GM12878 (cell line): ENCODE measurements around the gene TEX10. TPM values are rescaled to one million over a fixed set of nuclear protein-coding genes. Genes with fewer than 3 reads are reported as not detected.

ENCODE experiments used
- ATAC-seq: fragments of 200-7000 bp; cut with Tn5 transposase; 3 replicates; pipeline ENCODE4 v1.9.1; 2020; ENCODE audit warnings: mild to moderate bottlenecking, moderate library complexity
- Bru-seq: library from RNA; stranded (reverse); fragments of 400-500 nt; gene quantifications from one replicate; lab custom pipeline; 2021; lab: Mats Ljungman, UMichigan
- BruChase-seq, 2 experiments: library from RNA; stranded (reverse); fragments of 400-500 nt; gene quantifications; one replicate each; lab custom pipeline; 2021; lab: Mats Ljungman, UMichigan
- BruUV-seq: library from RNA; stranded (reverse); fragments of 400-500 nt; replicated peaks from 2 replicates; lab custom pipeline; 2021; lab: Mats Ljungman, UMichigan
- CTCF ChIA-PET: fragments of 300-600 bp; sonication (Branson Sonifier 250); formaldehyde crosslinking; extraction: SDS; loops from one replicate; lab custom pipeline; 2021; ENCODE audit warnings: inconsistent platforms; lab: Yijun Ruan, JAX
- POLR2A ChIA-PET: fragments of 350-600 bp; formaldehyde crosslinking; extraction: SDS; loops from one replicate; lab custom pipeline; 2021; ENCODE audit warnings: inconsistent platforms; lab: Charles Lee
- RAD21 ChIA-PET: fragments of 300-600 bp; sonication (Branson Sonifier 250); formaldehyde crosslinking; loops from one replicate; lab custom pipeline; 2023; ENCODE audit warnings: antibody characterized with exemption; ENCODE audit not compliant: unreplicated experiment; lab: Charles Lee
- SMC1A ChIA-PET: fragments of 300-600 bp; sonication (Branson Sonifier 250); formaldehyde crosslinking; loops from one replicate; lab custom pipeline; 2023; ENCODE audit not compliant: unreplicated experiment, uncharacterized antibody; lab: Charles Lee
- DNase-seq: peaks from one replicate; pipeline ENCODE4 v3.0.0-alpha.2; 2011; ENCODE audit warnings: low read depth, low spot score
- FAIRE-seq: peaks from 3 replicates; lab custom pipeline; 2011; peaks lifted over from hg19 to GRCh38; lab: Jason Lieb, UNC
- H2AFZ ChIP-seq: 2 replicates; pipeline ENCODE4 v1.6.0; 2011; ENCODE audit warnings: low read depth, low read length, control low read depth; ENCODE audit not compliant: control insufficient read depth
- H3K27ac ChIP-seq: 2 replicates; pipeline ENCODE4 v1.5.1; 2011; ENCODE audit warnings: control low read depth; ENCODE audit not compliant: control insufficient read depth, insufficient read depth
- H3K27me3 ChIP-seq, 2 experiments: replicated peaks in 1 of 2; 2 replicates each; pipeline versions ENCODE4 v1.6.0 to v1.6.1; 2011; ENCODE audit warnings: low read length in 1 of 2; ENCODE audit not compliant: control insufficient read depth in 2 of 2, insufficient read depth in 2 of 2
- H3K36me3 ChIP-seq, 2 experiments: 2 replicates each; pipeline ENCODE4 v1.5.1; 2011; ENCODE audit warnings: low read length in 1 of 2; ENCODE audit not compliant: control insufficient read depth in 2 of 2, insufficient read depth in 2 of 2
- H3K4me1 ChIP-seq: 2 replicates; pipeline ENCODE4 v1.6.1; 2011; ENCODE audit warnings: mild to moderate bottlenecking, low read length, moderate library complexity, mixed read lengths; ENCODE audit not compliant: control insufficient read depth, insufficient read depth
- H3K4me2 ChIP-seq: 2 replicates; pipeline ENCODE4 v1.6.0; 2011; ENCODE audit warnings: control low read depth; ENCODE audit not compliant: control insufficient read depth, insufficient read depth
- H3K4me3 ChIP-seq: fragments of 200-600 bp; sonication (generic); 2 replicates; pipeline ENCODE4 v1.5.1; 2016
- H3K79me2 ChIP-seq: 2 replicates; pipeline ENCODE4 v1.6.0; 2011; ENCODE audit warnings: low read length; ENCODE audit not compliant: control insufficient read depth, insufficient read depth
- H3K9ac ChIP-seq: 2 replicates; pipeline ENCODE4 v1.8.0; 2011; ENCODE audit warnings: low read length, control low read depth, mixed read lengths; ENCODE audit not compliant: control insufficient read depth, insufficient read depth
- H3K9me3 ChIP-seq: replicated peaks from 3 replicates; pipeline ENCODE4 v1.5.1; 2011; ENCODE audit warnings: mild to moderate bottlenecking, low read length; ENCODE audit not compliant: control insufficient read depth, insufficient read depth
- H4K20me1 ChIP-seq: 2 replicates; pipeline ENCODE4 v1.6.0; 2011; ENCODE audit not compliant: control insufficient read depth, insufficient read depth
- BMI1 ChIP-seq: fragments of 450-650 bp; IDR thresholded peaks from 2 replicates; pipeline ENCODE4 v1.6.1; 2016; ENCODE audit warnings: mild to moderate bottlenecking, moderate library complexity, borderline replicate concordance
- CBX5 ChIP-seq: sonication (generic); IDR thresholded peaks from 2 replicates; pipeline ENCODE4 v1.6.1; 2016; ENCODE audit warnings: low read depth, moderate library complexity, mild to moderate bottlenecking, inconsistent platforms
- CHD4 ChIP-seq: fragments of 200-600 bp; sonication (generic); IDR thresholded peaks from 2 replicates; pipeline ENCODE4 v1.6.1; 2016; ENCODE audit warnings: mild to moderate bottlenecking
- CREM ChIP-seq: IDR thresholded peaks from 2 replicates; pipeline ENCODE4 v1.6.1; 2014; ENCODE audit warnings: antibody characterized with exemption, low read depth
- DPF2 ChIP-seq: fragments of 450-650 bp; IDR thresholded peaks from 2 replicates; pipeline ENCODE4 v1.6.1; 2017; ENCODE audit warnings: mild to moderate bottlenecking
- HDGF ChIP-seq: fragments of 450-650 bp; IDR thresholded peaks from 2 replicates; pipeline ENCODE4 v1.6.1; 2016; ENCODE audit warnings: antibody characterized with exemption
- IRF4 ChIP-seq: IDR thresholded peaks from 2 replicates; pipeline ENCODE4 v1.6.1; 2011; ENCODE audit warnings: low read depth, low read length
- KDM1A ChIP-seq: fragments of 200-600 bp; sonication (generic); IDR thresholded peaks from 2 replicates; pipeline ENCODE4 v1.6.1; 2016; ENCODE audit warnings: borderline replicate concordance
- NBN ChIP-seq: fragments of 450-650 bp; IDR thresholded peaks from 2 replicates; pipeline ENCODE4 v1.6.1; 2016
- NFXL1 ChIP-seq: fragments of 450-650 bp; IDR thresholded peaks from 2 replicates; pipeline ENCODE4 v1.6.1; 2017; ENCODE audit warnings: antibody characterized with exemption, mild to moderate bottlenecking, borderline replicate concordance
- NFYB ChIP-seq: IDR thresholded peaks from 2 replicates; pipeline ENCODE4 v1.6.1; 2011; ENCODE audit warnings: low read depth, mild to moderate bottlenecking, low read length, improper control_type of control experiment, moderate library complexity; ENCODE audit not compliant: insufficient read depth
- RCOR1 ChIP-seq: conservative IDR thresholded peaks from 2 replicates; pipeline ENCODE4 v1.6.1; 2012; ENCODE audit warnings: low read depth, low read length, improper control_type of control experiment
- RELA ChIP-seq: fragments of 450-650 bp; IDR thresholded peaks from 2 replicates; pipeline ENCODE4 v1.8.0; 2014; ENCODE audit warnings: borderline replicate concordance; ENCODE audit not compliant: partially characterized antibody
- SIN3A ChIP-seq: IDR thresholded peaks from 2 replicates; pipeline ENCODE4 v1.6.1; 2012; ENCODE audit warnings: low read depth, low read length, improper control_type of control experiment
- SIX5 ChIP-seq: IDR thresholded peaks from 2 replicates; pipeline ENCODE4 v1.6.1; 2011; ENCODE audit warnings: mild to moderate bottlenecking, low read depth, low read length, moderate library complexity; ENCODE audit not compliant: severe bottlenecking
- SMARCA5 ChIP-seq: fragments of 450-650 bp; IDR thresholded peaks from 2 replicates; pipeline ENCODE4 v1.6.1; 2017; ENCODE audit warnings: mild to moderate bottlenecking
- TBL1XR1 ChIP-seq: IDR thresholded peaks from 2 replicates; pipeline ENCODE4 v1.6.1; 2012; ENCODE audit warnings: low read depth, low read length, improper control_type of control experiment
- YBX1 ChIP-seq: fragments of 450-650 bp; IDR thresholded peaks from 2 replicates; pipeline ENCODE4 v1.6.1; 2016; ENCODE audit warnings: antibody characterized with exemption
- ZNF384 ChIP-seq: IDR thresholded peaks from 2 replicates; pipeline ENCODE4 v1.6.1; 2012; ENCODE audit warnings: low read depth, mild to moderate bottlenecking, low read length, improper control_type of control experiment, borderline replicate concordance
- WGBS: methylation state at CpG from one replicate; pipeline ENCODE4 v1.1.6; 2016; ENCODE audit warnings: low lambda C conversion rate; ENCODE audit not compliant: insufficient replicate concordance, insufficient coverage; ENCODE audit errors: missing lambda C conversion rate; 5-methylcytosine and 5-hydroxymethylcytosine counted together
- in situ Hi-C: fragments of 300-500 bp; cut with MboI; formaldehyde crosslinking; loops from 9 replicates; pipeline ENCODE4 v1.14.3; 2018; ENCODE audit warnings: mixed read lengths
- intact Hi-C: fragments of 100-400 bp; cut with micrococcal nuclease; formaldehyde crosslinking; loops from one replicate; pipeline ENCODE4 v1.14.2; 2022; ENCODE audit not compliant: unreplicated experiment
- long read RNA-seq, 2 experiments: library from polyadenylated mRNA; unstranded; transcript quantifications; one replicate each; pipeline ENCODE4 v2.0.0, GENCODE V29; 2019 to 2020
- polyA minus RNA-seq, 3 experiments: library from RNA; depleted of rRNA, polyadenylated mRNA; stranded (reverse); fragments of >200 nt; gene quantifications; 2 replicates each; pipeline ENCODE4 v1.2.3, GENCODE V29; 2011
- polyA plus RNA-seq, 11 experiments: library from polyadenylated mRNA; depleted of rRNA in 4 of 11; unstranded in 6 of 11; stranded (reverse) in 5 of 11; fragments of >200 nt; fragmentation: Nextera tagmentation in 4 of 11; fragmentation: Illumina TruSeq in 1 of 11; extraction: Ambion mirVana in 4 of 11; extraction: Trizol in 1 of 11; gene quantifications; 1 replicate in 1 of 11; 2 replicates in 10 of 11; pipeline versions ENCODE4 v1.2.1 to v1.2.3, GENCODE V29; 2011 to 2016; ENCODE audit warnings: inconsistent platforms in 2 of 11, missing spikeins in 2 of 11, low read depth in 1 of 11
- total RNA-seq, 4 experiments: library from RNA; depleted of rRNA in 3 of 4; stranded (reverse); fragments of >200 nt in 3 of 4; fragmentation: Illumina TruSeq in 1 of 4; extraction: Trizol in 1 of 4; gene quantifications; 2 replicates each; pipeline versions ENCODE4 v1.2.1 to v1.2.3, GENCODE V29; 2013 to 2021
- TF ChIP-seq, protein P1 (sequence below): fragments of 450-650 bp; IDR thresholded peaks from 2 replicates; pipeline ENCODE4 v1.6.1; 2014; ENCODE audit warnings: mild to moderate bottlenecking

Gene TEX10
- 85.3 and 88.4 TPM in 2 replicates for total RNA-seq (2013; cell fraction: nucleolus; rRNA removed)
- total RNA-seq (2014; rRNA removed) (38.0 and 46.3 TPM in 2 replicates), total RNA-seq (2014; rRNA removed; fragmentation: Illumina TruSeq; extraction: Trizol) (35.1 and 35.5 TPM in 2 replicates), total RNA-seq (2021) (30.0 and 30.4 TPM in 2 replicates), polyA plus RNA-seq (2011; rRNA removed) (46.6 and 54.1 TPM in 2 replicates), polyA plus RNA-seq (2014; fragmentation: Illumina TruSeq; extraction: Trizol) (37.0 and 41.3 TPM in 2 replicates), polyA plus RNA-seq (2014; fragmentation: Nextera tagmentation; extraction: Ambion mirVana) (10 to 100 TPM; 17.4 to 25.8 TPM), polyA plus RNA-seq (2014; rRNA removed) (23.4 and 27.8 TPM in 2 replicates), polyA plus RNA-seq (2016; fragmentation: Nextera tagmentation; extraction: Ambion mirVana) (10 to 100 TPM; 43.5 to 45.3 TPM), polyA minus RNA-seq (2011; rRNA and poly(A)+ RNA removed) (44.7 and 52.7 TPM in 2 replicates), Bru-seq, nascent RNA (percentile 91 among the genes with signal in this experiment), BruChase-seq, experiment 1, labeled RNA remaining after a 6-hour chase (percentile 85 among the genes with signal in this experiment), BruChase-seq, experiment 2, labeled RNA remaining after a 2-hour chase (percentile 91 among the genes with signal in this experiment)
- 11.6 TPM for polyA plus RNA-seq (2011; ENCODE audit: low read depth)
- 22.2 and 22.9 TPM in 2 replicates for polyA plus RNA-seq (2011; cell fraction: cytosol; rRNA removed)
- polyA plus RNA-seq (2011; cell fraction: nucleus; rRNA removed): 28.5 and 31.8 TPM in 2 replicates
- 14.3 and 20.3 TPM in 2 replicates for polyA plus RNA-seq (2012)
- 11.4 and 12.8 TPM in 2 replicates for polyA minus RNA-seq (2011; cell fraction: cytosol; rRNA and poly(A)+ RNA removed)
- 32.5 and 48.1 TPM in 2 replicates for polyA minus RNA-seq (2011; cell fraction: nucleus; rRNA and poly(A)+ RNA removed)
- long read RNA-seq, experiment 1, transcript TEX10-201 (15 exons, 3,074 nt): major isoform, 23 of 36 reads
- long read RNA-seq, experiment 1, partial matches to known transcripts: 4 of 36 reads
- long read RNA-seq, experiment 1, other reads (novel, unspliced or antisense): 9 of 36 reads
- long read RNA-seq, experiment 2, full-length matches to known transcripts: 102 of 204 reads
- long read RNA-seq, experiment 2, partial matches to known transcripts: 60 of 204 reads
- long read RNA-seq, experiment 2, other reads (novel, unspliced or antisense): 42 of 204 reads

DNA sequence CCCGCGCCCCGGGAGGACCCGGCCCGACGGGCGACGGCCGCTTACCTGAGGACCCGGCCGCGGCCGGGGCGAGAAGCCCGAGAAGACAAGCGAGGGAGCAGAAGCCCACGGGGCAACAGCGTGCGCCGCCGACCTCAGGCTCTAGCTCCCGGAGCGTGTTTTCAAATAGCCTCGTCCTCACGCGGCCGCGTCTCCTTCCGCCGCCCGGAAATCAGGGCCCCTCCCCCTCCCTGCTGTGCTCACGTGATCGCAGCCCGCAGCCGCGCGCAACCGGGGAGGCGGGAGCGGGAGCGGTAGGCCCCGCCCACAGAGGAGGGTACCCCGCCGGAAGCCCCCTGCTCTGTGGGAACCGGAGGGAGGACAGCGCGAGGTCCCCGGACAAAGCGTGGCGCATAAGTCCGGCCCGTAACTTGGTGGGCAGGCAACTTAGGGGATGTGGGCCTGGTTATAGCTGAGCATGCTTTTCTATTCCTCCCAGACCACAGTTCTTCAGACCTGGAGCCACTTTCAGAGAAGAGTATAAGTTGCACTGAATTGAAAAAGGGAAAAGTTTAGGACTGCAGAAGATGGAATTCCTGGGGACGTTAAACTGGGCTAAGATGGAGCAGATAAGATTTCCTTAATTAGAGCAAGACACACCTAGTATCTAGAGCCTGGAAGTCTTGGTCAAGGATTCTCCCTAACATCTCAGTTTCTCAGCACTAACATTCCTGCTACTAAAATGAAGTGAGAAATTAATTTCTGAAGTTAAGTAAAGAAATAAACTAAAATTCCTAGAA lies at the start of gene TEX10:
TEX10 (minus strand) TSS at position 216 of the 779 bp plus-strand sequence. CDS start 3,579 bp downstream, outside the sequence.
- peak within 1 kb of the TSS; percentile 66 for H2AFZ ChIP-seq
- H3K4me2 ChIP-seq: peak within 1 kb of the TSS; percentile 62
- FAIRE-seq (peak; percentile 74), DNase-seq (peak; percentile 57), ATAC-seq (peak; percentile 85)
- H4K20me1 ChIP-seq: no peaks in the 10 kb centered on the region
- intact Hi-C loops: loop anchor here (5.0 kb wide), 2 partner anchors 59 to 74 kb away; partner anchors contain the start of gene MSANTD3
- H3K9me3 ChIP-seq: no peaks in the 10 kb centered on the region; the same call in 2 of the 3 replicates
- ChIA-PET SMC1A (interaction anchor here (0.9 to 4.5 kb wide), 7 partner anchors 9 to 85 kb away, joined by 3 to 17 read pairs (median 3); no protein-coding TSS in a partner anchor), RAD21 (interaction anchor here (1.1 to 1.5 kb wide), 3 partner anchors 9 to 19 kb away, joined by 3 to 5 read pairs (median 3); no protein-coding TSS in a partner anchor), POLR2A (interaction anchor here (0.8 to 1.1 kb wide), 3 partner anchors 10 to 288 kb away, joined by 6 to 7 read pairs (median 6); no protein-coding TSS in a partner anchor), CTCF (interaction anchor here (0.5 to 3.9 kb wide), 6 partner anchors 9 to 249 kb away, joined by 3 to 29 read pairs (median 3); partner anchors contain the start of gene MSANTD3)
- H3K27ac ChIP-seq: peak within 1 kb of the TSS; percentile 82
- peak within 1 kb of the TSS; percentile 93 for H3K9ac ChIP-seq
- TSS peak; percentile 89 for BruUV-seq
- no peaks in the 10 kb centered on the region for H3K36me3 ChIP-seq
- H3K4me3 ChIP-seq: peak within 1 kb of the TSS; percentile 95
- peaks cover 56% of the 10 kb centered on the region for H3K79me2 ChIP-seq
- peaks cover 8% of the 10 kb centered on the region for H3K4me1 ChIP-seq
- H3K27me3 ChIP-seq: no peaks in the 10 kb centered on the region
- under 1% methylated on average over 39 of the region's 53 CpGs for WGBS
- in situ Hi-C loops: no loop called here
- no peak for TF ChIP-seq BMI1
- peak; percentile 70 for TF ChIP-seq NBN
- TF ChIP-seq KDM1A: no peak
- peak; percentile 83 for TF ChIP-seq HDGF
- TF ChIP-seq DPF2: no peak
- TF ChIP-seq, protein P1, sequence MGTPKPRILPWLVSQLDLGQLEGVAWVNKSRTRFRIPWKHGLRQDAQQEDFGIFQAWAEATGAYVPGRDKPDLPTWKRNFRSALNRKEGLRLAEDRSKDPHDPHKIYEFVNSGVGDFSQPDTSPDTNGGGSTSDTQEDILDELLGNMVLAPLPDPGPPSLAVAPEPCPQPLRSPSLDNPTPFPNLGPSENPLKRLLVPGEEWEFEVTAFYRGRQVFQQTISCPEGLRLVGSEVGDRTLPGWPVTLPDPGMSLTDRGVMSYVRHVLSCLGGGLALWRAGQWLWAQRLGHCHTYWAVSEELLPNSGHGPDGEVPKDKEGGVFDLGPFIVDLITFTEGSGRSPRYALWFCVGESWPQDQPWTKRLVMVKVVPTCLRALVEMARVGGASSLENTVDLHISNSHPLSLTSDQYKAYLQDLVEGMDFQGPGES: no peak
- peak; percentile 52 for TF ChIP-seq RELA
- TF ChIP-seq YBX1: no peak
- peak; percentile 60; the same call in 1 of the 2 replicates for TF ChIP-seq SIN3A
- peak; percentile 60; the same call in 1 of the 2 replicates for TF ChIP-seq CBX5
- no peak for TF ChIP-seq CHD4
- no peak for TF ChIP-seq NFXL1
- no peak for TF ChIP-seq IRF4
- no peak; the same call in 1 of the 2 replicates for TF ChIP-seq TBL1XR1
- TF ChIP-seq NFYB: no peak
- no peak for TF ChIP-seq ZNF384
- TF ChIP-seq SMARCA5: peak; percentile 20; the same call in 1 of the 2 replicates
- TF ChIP-seq RCOR1: no peak
- peak; percentile 16 for TF ChIP-seq SIX5
- peak; percentile 69 for TF ChIP-seq CREM
